Measurements from ENCODE around the gene CTBP2. TPM values are rescaled to one million over a fixed set of nuclear protein-coding genes. Genes with fewer than 3 reads are reported as not detected.

The CTBP2 gene
- polyA plus RNA-seq, 1 donor (not counting 4 experiments of a cell fraction or from before 2014, with no cell fraction given), result 76.0 TPM

DNA sequence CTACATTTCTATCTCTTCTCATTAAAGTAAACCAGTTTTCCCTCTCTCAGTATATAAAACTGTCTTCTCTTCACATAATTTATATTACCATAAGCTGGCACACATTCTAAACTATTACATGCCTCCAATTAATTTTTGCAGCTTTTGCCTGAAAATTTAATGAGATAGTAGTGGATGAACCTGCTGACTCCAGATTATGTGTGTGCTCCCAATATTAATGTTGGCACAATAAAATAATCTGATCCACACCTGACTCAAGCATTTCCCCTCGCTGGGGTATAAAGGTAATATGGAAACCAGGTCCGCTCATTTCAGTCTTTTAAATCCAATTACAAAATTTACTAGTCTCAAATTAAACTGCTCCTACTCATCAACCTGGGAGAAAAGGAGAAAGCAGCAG, 63.4 kb downstream of the CTBP2 start:
- DNase-seq (ENCODE audit: low read depth, low spot score) (no peak), FAIRE-seq (no peak)
- no peaks in the 10 kb centered on the region for H3K4me1 ChIP-seq (ENCODE audit: control insufficient read depth, extremely low read depth, insufficient read depth, low read length)
- no peak overlapping the region for H3K4me3 ChIP-seq (ENCODE audit: control insufficient read depth in 2 of 3, extremely low read depth in 1 of 3, insufficient read depth in 2 of 3, low read depth in 1 of 3, low read length in 3 of 3)
- H4K20me1 ChIP-seq (ENCODE audit: control insufficient read depth, extremely low read depth, insufficient read depth, low read length), result peaks cover 33% of the 10 kb centered on the region
- TF ChIP-seq, protein P1, sequence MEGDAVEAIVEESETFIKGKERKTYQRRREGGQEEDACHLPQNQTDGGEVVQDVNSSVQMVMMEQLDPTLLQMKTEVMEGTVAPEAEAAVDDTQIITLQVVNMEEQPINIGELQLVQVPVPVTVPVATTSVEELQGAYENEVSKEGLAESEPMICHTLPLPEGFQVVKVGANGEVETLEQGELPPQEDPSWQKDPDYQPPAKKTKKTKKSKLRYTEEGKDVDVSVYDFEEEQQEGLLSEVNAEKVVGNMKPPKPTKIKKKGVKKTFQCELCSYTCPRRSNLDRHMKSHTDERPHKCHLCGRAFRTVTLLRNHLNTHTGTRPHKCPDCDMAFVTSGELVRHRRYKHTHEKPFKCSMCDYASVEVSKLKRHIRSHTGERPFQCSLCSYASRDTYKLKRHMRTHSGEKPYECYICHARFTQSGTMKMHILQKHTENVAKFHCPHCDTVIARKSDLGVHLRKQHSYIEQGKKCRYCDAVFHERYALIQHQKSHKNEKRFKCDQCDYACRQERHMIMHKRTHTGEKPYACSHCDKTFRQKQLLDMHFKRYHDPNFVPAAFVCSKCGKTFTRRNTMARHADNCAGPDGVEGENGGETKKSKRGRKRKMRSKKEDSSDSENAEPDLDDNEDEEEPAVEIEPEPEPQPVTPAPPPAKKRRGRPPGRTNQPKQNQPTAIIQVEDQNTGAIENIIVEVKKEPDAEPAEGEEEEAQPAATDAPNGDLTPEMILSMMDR (optimal IDR thresholded peaks at IDR 0.05 in 1 of 3, IDR thresholded peaks at IDR 0.05 in 1 of 3, conservative IDR thresholded peaks at IDR 0.05 in 1 of 3; ENCODE audit: extremely low read depth in 1 of 3, insufficient read depth in 2 of 3, low read length in 3 of 3), result no peak
- TF ChIP-seq EZH2 (IDR thresholded peaks at IDR 0.05; ENCODE audit: low read length), result no peak
- H3K9ac ChIP-seq (ENCODE audit: control insufficient read depth, extremely low read depth, insufficient read depth, low read length), result no peak overlapping the region
- no peaks in the 10 kb centered on the region for H3K27me3 ChIP-seq (ENCODE audit: control insufficient read depth, extremely low read depth, insufficient read depth, low read length)
- H3K27ac ChIP-seq (ENCODE audit: control insufficient read depth, insufficient read depth, low read length), result no peak overlapping the region
- dilution Hi-C loops (cut with MboI; ENCODE audit: extremely low pct_ligation_motif_present, low sequenced_read_pairs), result no loop called here
- no peak overlapping the region for H2AFZ ChIP-seq (ENCODE audit: control insufficient read depth, low read length)
- H3K9me3 ChIP-seq (ENCODE audit: control insufficient read depth, low read depth, low read length), result no peaks in the 10 kb centered on the region
- H3K79me2 ChIP-seq (ENCODE audit: control insufficient read depth, insufficient read depth, low read length), result peaks cover 95% of the 10 kb centered on the region
- H3K36me3 ChIP-seq (ENCODE audit: control insufficient read depth in 2 of 2, extremely low read depth in 1 of 2, insufficient read depth in 2 of 2, low read length in 2 of 2), result peaks cover 26 to 31% of the 10 kb centered on the region in 2 experiments
- H3K4me2 ChIP-seq (ENCODE audit: control insufficient read depth, extremely low read depth, insufficient read depth, low read depth, low read length), result no peak overlapping the region
- no peaks in the 10 kb centered on the region for H3K9me1 ChIP-seq (ENCODE audit: control insufficient read depth, extremely low read depth, insufficient read depth, low read length)

DNA sequence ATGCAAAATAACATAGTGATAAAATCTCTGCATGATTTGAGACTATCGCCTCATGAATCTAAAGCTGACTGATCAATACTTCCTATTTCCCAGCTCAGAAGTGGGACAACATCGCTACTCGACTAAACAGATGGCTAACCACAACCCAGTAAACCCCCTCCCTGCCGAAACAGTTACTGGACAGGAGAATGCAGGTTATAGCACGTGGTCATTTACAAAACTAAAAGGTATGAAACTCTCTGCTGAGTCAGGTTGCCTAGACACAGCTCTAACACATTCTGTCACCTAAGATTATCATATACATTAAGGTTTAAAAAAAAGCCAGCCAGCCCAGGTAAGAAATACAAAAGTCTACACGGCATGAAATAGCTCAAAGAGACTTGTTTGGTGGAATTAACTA, 64.0 kb downstream of the CTBP2 start:
- peaks cover 28% of the 10 kb centered on the region for H4K20me1 ChIP-seq (ENCODE audit: control insufficient read depth, extremely low read depth, insufficient read depth, low read length)
- H3K9ac ChIP-seq (ENCODE audit: control insufficient read depth, extremely low read depth, insufficient read depth, low read length), result no peak overlapping the region
- H3K27ac ChIP-seq (ENCODE audit: control insufficient read depth, insufficient read depth, low read length), result no peak overlapping the region
- H3K27me3 ChIP-seq (ENCODE audit: control insufficient read depth, extremely low read depth, insufficient read depth, low read length), result no peaks in the 10 kb centered on the region
- DNase-seq (ENCODE audit: low read depth, low spot score) (no peak), FAIRE-seq (no peak)
- H2AFZ ChIP-seq (ENCODE audit: control insufficient read depth, low read length), result no peak overlapping the region
- TF ChIP-seq, protein P1 (optimal IDR thresholded peaks at IDR 0.05 in 1 of 3, IDR thresholded peaks at IDR 0.05 in 1 of 3, conservative IDR thresholded peaks at IDR 0.05 in 1 of 3; ENCODE audit: extremely low read depth in 1 of 3, insufficient read depth in 2 of 3, low read length in 3 of 3), result no peak
- TF ChIP-seq EZH2 (IDR thresholded peaks at IDR 0.05; ENCODE audit: low read length), result no peak
- H3K4me3 ChIP-seq (ENCODE audit: control insufficient read depth in 2 of 3, extremely low read depth in 1 of 3, insufficient read depth in 2 of 3, low read depth in 1 of 3, low read length in 3 of 3), result no peak overlapping the region
- H3K4me1 ChIP-seq (ENCODE audit: control insufficient read depth, extremely low read depth, insufficient read depth, low read length), result no peaks in the 10 kb centered on the region
- no peaks in the 10 kb centered on the region for H3K9me3 ChIP-seq (ENCODE audit: control insufficient read depth, low read depth, low read length)
- no peak overlapping the region for H3K4me2 ChIP-seq (ENCODE audit: control insufficient read depth, extremely low read depth, insufficient read depth, low read depth, low read length)
- H3K9me1 ChIP-seq (ENCODE audit: control insufficient read depth, extremely low read depth, insufficient read depth, low read length), result no peaks in the 10 kb centered on the region
- H3K79me2 ChIP-seq (ENCODE audit: control insufficient read depth, insufficient read depth, low read length), result peaks cover 95% of the 10 kb centered on the region
- dilution Hi-C loops (cut with MboI; ENCODE audit: extremely low pct_ligation_motif_present, low sequenced_read_pairs), result no loop called here
- peaks cover 25 to 26% of the 10 kb centered on the region in 2 experiments for H3K36me3 ChIP-seq (ENCODE audit: control insufficient read depth in 2 of 2, extremely low read depth in 1 of 2, insufficient read depth in 2 of 2, low read length in 2 of 2)

Data from keratinocyte (primary cell).